ENCODE measurements around the gene TMEM213.

GRCh38 chr7:138876326-138876725 lies 78.5 kb downstream of the TMEM213 start:
- TF ChIP-seq CTCF (IDR thresholded peaks at IDR 0.05; ENCODE audit: low read length) (no peak), EZH2 (optimal IDR thresholded peaks at IDR 0.05; ENCODE audit: low read depth, low read length) (no peak), EZH2phosphoT487 (IDR thresholded peaks at IDR 0.05; ENCODE audit: low read length) (no peak)
